Chondrocyte (in vitro differentiated cells): ENCODE results near the gene PTHLH. TPM values are rescaled to one million over a fixed set of nuclear protein-coding genes. Genes with fewer than 3 reads are reported as not detected.

Source experiments
- DNase-seq: peaks from one replicate; pipeline ENCODE4 v3.0.0; 2021; ENCODE audit warnings: mixed read lengths, low spot score
- H3K27ac Mint-ChIP-seq: one replicate; pipeline ENCODE4 v1.8.0; 2021; ENCODE audit warnings: mild to moderate bottlenecking, moderate library complexity, mixed read lengths; ENCODE audit not compliant: unreplicated experiment
- H3K27me3 Mint-ChIP-seq: 2 replicates; pipeline ENCODE4 v1.8.0; 2021; ENCODE audit warnings: low read depth, mixed read lengths
- H3K36me3 Mint-ChIP-seq: 2 replicates; pipeline ENCODE4 v1.8.0; 2021; ENCODE audit warnings: low read depth, mixed read lengths
- H3K4me1 Mint-ChIP-seq: 2 replicates; pipeline ENCODE4 v1.8.0; 2021; ENCODE audit warnings: low read depth, mild to moderate bottlenecking, mixed read lengths
- H3K4me3 Mint-ChIP-seq: one replicate; pipeline ENCODE4 v1.8.0; 2021; ENCODE audit warnings: mild to moderate bottlenecking, moderate library complexity, mixed read lengths; ENCODE audit not compliant: unreplicated experiment
- H3K9me3 Mint-ChIP-seq: 2 replicates; pipeline ENCODE4 v1.8.0; 2021; ENCODE audit warnings: low read depth, mixed read lengths
- total RNA-seq: library from RNA; stranded (reverse); gene quantifications from 3 replicates; pipeline ENCODE4 v1.2.1, GENCODE V29; 2021
- TF ChIP-seq, protein P1 (sequence below): fragments of 200-600 bp; sonication (generic); IDR thresholded peaks from 2 replicates; pipeline ENCODE4 v1.5.0; 2021; ENCODE audit warnings: antibody characterized with exemption, mild to moderate bottlenecking, moderate library complexity

The PTHLH gene
- total RNA-seq, 1 donor from 2014 or later, result 1.1 TPM

DNA sequence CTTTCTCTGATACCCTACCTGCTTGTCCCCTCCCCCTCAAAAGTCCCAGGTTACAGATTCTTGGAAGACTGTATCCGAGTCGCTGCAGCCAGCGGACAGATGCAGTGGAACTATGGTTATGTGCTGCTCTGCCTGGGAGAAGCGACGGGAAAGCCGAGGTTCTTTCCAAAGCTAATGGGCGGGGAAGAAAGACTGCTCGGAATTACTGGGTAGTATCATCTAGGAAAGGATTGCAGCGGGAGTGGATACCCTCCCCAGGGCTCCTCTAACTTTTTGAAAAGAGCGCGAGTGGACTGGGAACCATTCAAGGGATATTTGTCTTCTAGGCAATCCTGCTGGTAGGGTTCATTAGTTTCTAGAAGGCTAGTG lies 1.4 kb downstream of the PTHLH start:
- H3K27ac Mint-ChIP-seq, result no peak overlapping the region
- H3K9me3 Mint-ChIP-seq, result no peaks in the 10 kb centered on the region
- H3K4me3 Mint-ChIP-seq, result peak overlapping the region; percentile 57
- DNase-seq, result no peak
- no peaks in the 10 kb centered on the region for H3K36me3 Mint-ChIP-seq
- TF ChIP-seq, protein P1, sequence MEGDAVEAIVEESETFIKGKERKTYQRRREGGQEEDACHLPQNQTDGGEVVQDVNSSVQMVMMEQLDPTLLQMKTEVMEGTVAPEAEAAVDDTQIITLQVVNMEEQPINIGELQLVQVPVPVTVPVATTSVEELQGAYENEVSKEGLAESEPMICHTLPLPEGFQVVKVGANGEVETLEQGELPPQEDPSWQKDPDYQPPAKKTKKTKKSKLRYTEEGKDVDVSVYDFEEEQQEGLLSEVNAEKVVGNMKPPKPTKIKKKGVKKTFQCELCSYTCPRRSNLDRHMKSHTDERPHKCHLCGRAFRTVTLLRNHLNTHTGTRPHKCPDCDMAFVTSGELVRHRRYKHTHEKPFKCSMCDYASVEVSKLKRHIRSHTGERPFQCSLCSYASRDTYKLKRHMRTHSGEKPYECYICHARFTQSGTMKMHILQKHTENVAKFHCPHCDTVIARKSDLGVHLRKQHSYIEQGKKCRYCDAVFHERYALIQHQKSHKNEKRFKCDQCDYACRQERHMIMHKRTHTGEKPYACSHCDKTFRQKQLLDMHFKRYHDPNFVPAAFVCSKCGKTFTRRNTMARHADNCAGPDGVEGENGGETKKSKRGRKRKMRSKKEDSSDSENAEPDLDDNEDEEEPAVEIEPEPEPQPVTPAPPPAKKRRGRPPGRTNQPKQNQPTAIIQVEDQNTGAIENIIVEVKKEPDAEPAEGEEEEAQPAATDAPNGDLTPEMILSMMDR, result no peak
- peaks cover 31% of the 10 kb centered on the region for H3K27me3 Mint-ChIP-seq
- peaks cover 45% of the 10 kb centered on the region for H3K4me1 Mint-ChIP-seq

DNA sequence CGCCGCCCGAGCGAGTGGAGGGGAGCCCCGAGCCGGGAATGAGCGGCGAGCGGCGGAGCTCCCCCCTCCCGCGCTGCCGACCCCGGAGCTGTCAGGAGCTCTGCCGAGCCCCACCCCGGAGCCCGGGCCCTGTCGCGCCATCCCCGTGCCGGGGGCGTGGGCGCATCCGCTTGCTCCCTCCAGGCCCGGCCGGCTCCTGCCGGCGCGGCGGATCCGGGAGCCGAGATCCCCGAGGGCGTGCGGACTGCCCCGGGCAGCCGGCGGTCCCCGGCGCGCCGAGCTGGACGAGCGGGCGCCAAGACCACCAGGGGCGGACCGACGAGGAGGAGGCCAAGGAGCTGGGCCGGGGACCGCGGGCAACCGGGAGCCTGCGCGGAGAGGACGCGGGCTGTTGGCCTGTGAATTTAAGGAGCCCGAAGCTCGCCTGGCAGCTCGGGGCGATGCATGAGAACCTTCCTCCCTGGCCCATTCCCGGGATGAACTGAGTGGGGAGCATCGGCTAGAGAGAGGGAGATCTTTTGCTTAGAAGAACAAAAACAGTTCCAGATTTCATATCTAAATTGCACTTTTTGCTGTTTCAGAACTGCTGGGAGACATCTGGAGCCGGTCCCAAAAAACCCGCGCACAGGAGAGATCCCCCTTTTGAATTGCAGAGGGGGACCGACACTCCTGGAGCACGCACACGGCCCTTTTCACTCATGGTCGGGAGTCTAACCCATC lies 2.0 kb downstream of the PTHLH start:
- TF ChIP-seq, protein P1, result no peak
- Mint-ChIP-seq H3K36me3 (no peaks in the 10 kb centered on the region), H3K27ac (no peak overlapping the region), H3K27me3 (peaks cover 25% of the 10 kb centered on the region), H3K4me1 (peaks cover 45% of the 10 kb centered on the region), H3K9me3 (no peaks in the 10 kb centered on the region), H3K4me3 (peak overlapping the region; percentile 57)
- DNase-seq, result no peak

- TF ChIP-seq, protein P1, result peak; percentile 33
- Mint-ChIP-seq H3K36me3 (no peaks in the 10 kb centered on the region), H3K9me3 (no peaks in the 10 kb centered on the region), H3K27me3 (peaks cover 20% of the 10 kb centered on the region), H3K4me3 (peak overlapping the region; percentile 84), H3K4me1 (peaks cover 46% of the 10 kb centered on the region), H3K27ac (peak overlapping the region; percentile 90)
- no peak for DNase-seq
Measured at GRCh38 chr12:27969624-27970400, 2.7 kb downstream of the PTHLH start.

DNA sequence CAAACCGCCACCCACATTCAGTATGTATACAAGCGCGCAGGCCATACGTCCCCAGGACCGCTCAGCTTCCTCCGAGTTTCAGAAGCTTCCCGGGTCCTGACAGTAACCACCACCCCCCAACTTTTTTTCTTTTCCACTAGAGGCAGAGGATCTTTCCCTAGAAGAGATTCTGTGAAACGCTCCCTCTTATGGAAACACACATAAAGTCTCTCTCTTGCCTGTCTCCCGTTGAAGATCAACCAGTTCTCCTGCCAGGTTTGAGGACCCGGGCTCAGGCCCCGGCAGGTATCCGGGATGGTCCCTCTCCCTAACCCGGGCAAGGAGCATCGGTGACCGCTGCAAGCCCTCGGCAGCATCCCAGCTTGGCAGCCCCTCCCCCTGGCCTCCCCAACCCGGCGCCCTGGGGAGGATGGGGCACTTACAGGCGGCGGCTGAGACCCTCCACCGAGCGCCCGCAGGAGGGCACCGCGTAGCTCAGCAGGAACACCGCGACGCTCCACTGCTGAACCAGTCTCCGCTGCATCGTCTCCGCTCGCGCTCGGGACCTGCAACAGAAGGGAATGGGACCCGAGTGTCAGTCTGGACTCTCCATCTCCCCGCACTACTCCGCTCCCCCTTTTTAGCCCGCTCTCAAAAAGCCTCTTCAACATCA lies 3.4 kb downstream of the PTHLH start:
- H3K27ac Mint-ChIP-seq, result no peak overlapping the region

More for the DNA sequence above, 3.4 kb downstream of the PTHLH start:
- Mint-ChIP-seq H3K4me1 (peaks cover 49% of the 10 kb centered on the region), H3K36me3 (no peaks in the 10 kb centered on the region), H3K9me3 (no peaks in the 10 kb centered on the region), H3K27me3 (peaks cover 14% of the 10 kb centered on the region), H3K4me3 (peak overlapping the region; percentile 84)
- TF ChIP-seq, protein P1, result peak; percentile 53
- DNase-seq, result no peak
